ENCODE measurements around the gene KAZN. TPM values are rescaled to one million over a fixed set of nuclear protein-coding genes. Genes with fewer than 3 reads are reported as not detected.

KAZN gene
- total and polyA plus RNA-seq, 2 experiments from 2014 or later = 7.9 to 15.6 TPM

DNA sequence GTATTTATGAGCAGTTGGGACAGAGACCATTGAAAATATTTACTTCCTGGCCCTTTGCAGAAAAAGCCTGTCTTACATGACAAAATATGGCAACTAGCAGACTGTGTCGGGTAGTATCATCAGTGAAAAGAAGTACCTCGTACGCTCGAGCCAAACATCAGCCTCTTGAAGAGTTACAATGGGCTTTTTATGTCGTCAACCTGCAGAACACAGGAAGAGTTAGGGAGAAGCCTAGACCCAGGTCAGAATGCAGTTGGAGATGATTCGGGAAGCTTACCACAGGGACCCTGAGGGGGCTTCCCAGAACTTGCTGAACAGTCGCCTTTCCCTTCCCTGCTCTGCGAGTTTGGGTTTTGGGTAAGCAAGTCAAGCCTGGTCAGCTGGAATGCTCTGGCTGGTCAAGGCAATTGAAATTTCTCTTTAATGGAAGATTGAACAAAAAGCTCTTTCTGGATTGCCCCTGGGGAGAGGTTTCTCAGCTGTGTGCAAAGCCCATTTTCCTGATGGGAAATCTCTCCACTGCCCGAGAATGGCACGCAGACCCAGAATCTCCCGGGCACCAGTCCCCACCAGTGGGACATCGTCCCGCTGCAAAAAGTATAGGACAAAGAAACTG lies 291.4 kb downstream of the KAZN start:
- TF ChIP-seq EZH2 (IDR thresholded peaks at IDR 0.05; ENCODE audit: borderline replicate concordance) = no peak
- no peak for TF ChIP-seq EZH2phosphoT487 (IDR thresholded peaks at IDR 0.05; ENCODE audit: low read depth, severe bottlenecking, unreplicated experiment)
- TF ChIP-seq, protein P1, sequence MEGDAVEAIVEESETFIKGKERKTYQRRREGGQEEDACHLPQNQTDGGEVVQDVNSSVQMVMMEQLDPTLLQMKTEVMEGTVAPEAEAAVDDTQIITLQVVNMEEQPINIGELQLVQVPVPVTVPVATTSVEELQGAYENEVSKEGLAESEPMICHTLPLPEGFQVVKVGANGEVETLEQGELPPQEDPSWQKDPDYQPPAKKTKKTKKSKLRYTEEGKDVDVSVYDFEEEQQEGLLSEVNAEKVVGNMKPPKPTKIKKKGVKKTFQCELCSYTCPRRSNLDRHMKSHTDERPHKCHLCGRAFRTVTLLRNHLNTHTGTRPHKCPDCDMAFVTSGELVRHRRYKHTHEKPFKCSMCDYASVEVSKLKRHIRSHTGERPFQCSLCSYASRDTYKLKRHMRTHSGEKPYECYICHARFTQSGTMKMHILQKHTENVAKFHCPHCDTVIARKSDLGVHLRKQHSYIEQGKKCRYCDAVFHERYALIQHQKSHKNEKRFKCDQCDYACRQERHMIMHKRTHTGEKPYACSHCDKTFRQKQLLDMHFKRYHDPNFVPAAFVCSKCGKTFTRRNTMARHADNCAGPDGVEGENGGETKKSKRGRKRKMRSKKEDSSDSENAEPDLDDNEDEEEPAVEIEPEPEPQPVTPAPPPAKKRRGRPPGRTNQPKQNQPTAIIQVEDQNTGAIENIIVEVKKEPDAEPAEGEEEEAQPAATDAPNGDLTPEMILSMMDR (IDR thresholded peaks at IDR 0.05; ENCODE audit: poor library complexity) = no peak
- Histone ChIP-seq H3K4me3 (no peak overlapping the region), H3K79me2 (no peaks in the 10 kb centered on the region), H3K9me3 (ENCODE audit: low read depth) (no peaks in the 10 kb centered on the region), H2AFZ (no peak overlapping the region), H3K27me3 (no peaks in the 10 kb centered on the region), H3K4me1 (ENCODE audit: insufficient read depth) (peaks cover 1% of the 10 kb centered on the region), H3K27ac (peak overlapping the region; percentile 16), H3K4me2 (no peak overlapping the region), H3K36me3 (replicated peaks; ENCODE audit: insufficient read depth, low read depth) (no peaks in the 10 kb centered on the region), H3K9me2 (replicated peaks; ENCODE audit: insufficient read depth) (no peaks in the 10 kb centered on the region), H4K20me1 (ENCODE audit: insufficient read depth, poor library complexity, severe bottlenecking) (no peaks in the 10 kb centered on the region)
- 83% methylated on average over 13 of the region's 13 CpGs for WGBS (ENCODE audit: low lambda C conversion rate, missing lambda C conversion rate)
- no peak for DNase-seq (ENCODE audit: low spot score)

DNA sequence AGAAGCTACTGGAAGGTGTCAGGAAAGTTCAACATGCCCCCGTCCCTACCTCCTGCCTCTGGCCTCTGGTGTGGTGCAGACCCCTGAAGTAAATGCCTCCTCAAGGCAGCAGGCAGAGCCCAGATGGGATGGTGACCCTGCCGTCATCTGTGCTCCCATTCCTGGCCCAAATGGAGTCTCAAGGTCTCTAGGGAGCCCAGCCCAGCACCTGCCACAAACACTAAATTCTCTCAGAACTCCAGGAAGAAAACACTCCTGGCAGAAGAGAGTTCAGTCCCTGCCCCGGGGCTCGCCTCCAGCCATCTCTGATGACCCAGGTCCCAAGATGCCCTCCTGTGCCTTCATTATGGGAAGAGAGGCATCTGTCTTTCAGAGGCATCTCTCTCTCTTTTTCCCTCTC lies 293.5 kb downstream of the KAZN start:
- DNase-seq (ENCODE audit: low spot score) = no peak
- Histone ChIP-seq H3K27ac (no peak overlapping the region), H3K4me2 (no peak overlapping the region), H2AFZ (no peak overlapping the region), H3K27me3 (no peaks in the 10 kb centered on the region), H3K4me3 (no peak overlapping the region), H3K9me3 (ENCODE audit: low read depth) (no peaks in the 10 kb centered on the region), H3K4me1 (ENCODE audit: insufficient read depth) (peaks cover 5% of the 10 kb centered on the region), H3K36me3 (replicated peaks; ENCODE audit: insufficient read depth, low read depth) (no peaks in the 10 kb centered on the region), H3K79me2 (no peaks in the 10 kb centered on the region), H4K20me1 (ENCODE audit: insufficient read depth, poor library complexity, severe bottlenecking) (no peaks in the 10 kb centered on the region), H3K9me2 (replicated peaks; ENCODE audit: insufficient read depth) (no peaks in the 10 kb centered on the region)
- TF ChIP-seq EZH2phosphoT487 (IDR thresholded peaks at IDR 0.05; ENCODE audit: low read depth, severe bottlenecking, unreplicated experiment) (no peak), EZH2 (IDR thresholded peaks at IDR 0.05; ENCODE audit: borderline replicate concordance) (no peak)
- TF ChIP-seq, protein P1 (IDR thresholded peaks at IDR 0.05; ENCODE audit: poor library complexity) = no peak
- WGBS (ENCODE audit: low lambda C conversion rate, missing lambda C conversion rate) = 90% methylated on average over 4 of the region's 4 CpGs

DNA sequence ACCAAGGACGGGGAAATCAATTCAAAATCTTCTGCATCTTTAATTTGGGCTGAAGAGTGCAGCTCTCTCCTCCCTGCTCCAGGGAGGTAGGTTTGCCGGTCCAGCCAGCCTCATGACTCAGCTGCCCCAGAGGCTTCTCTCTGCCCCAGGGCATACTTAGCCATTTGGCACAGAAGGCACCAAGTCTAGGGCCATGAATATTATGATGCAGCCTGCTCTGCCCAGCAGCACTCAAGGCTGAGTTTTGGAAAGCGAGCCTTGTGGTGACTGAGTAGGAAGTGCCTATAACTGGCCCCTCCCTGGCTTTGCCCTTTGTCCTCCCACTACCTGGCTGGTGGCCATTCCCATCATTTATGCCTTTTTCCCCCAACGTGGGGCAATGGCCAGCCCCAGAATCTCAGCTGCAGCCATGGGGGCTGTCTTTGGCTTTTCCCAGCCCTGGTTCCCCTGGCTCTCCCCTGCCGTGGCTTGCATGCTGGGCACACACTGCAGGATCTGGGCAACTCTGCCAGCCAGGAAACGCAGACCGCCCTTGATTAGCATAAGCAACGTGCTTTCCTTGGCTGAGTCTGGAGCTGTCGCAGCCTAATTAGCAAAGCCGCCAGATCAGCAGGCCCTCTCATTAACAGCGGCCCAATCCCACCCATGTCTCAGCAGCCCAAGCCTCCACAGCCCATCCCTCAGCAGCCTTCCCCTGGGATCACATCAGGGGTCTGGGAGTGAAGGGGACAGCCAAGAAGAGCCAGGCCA lies 296.5 kb downstream of the KAZN start:
- Histone ChIP-seq H3K9me2 (replicated peaks; ENCODE audit: insufficient read depth) (no peaks in the 10 kb centered on the region), H3K4me3 (no peak overlapping the region), H3K4me1 (ENCODE audit: insufficient read depth) (peaks cover 5% of the 10 kb centered on the region), H4K20me1 (ENCODE audit: insufficient read depth, poor library complexity, severe bottlenecking) (no peaks in the 10 kb centered on the region), H3K79me2 (no peaks in the 10 kb centered on the region), H3K4me2 (no peak overlapping the region), H3K27ac (no peak overlapping the region), H3K36me3 (replicated peaks; ENCODE audit: insufficient read depth, low read depth) (no peaks in the 10 kb centered on the region), H3K27me3 (no peaks in the 10 kb centered on the region), H3K9me3 (ENCODE audit: low read depth) (no peaks in the 10 kb centered on the region), H2AFZ (no peak overlapping the region)
- no peak for DNase-seq (ENCODE audit: low spot score)
- TF ChIP-seq, protein P1 (IDR thresholded peaks at IDR 0.05; ENCODE audit: poor library complexity) = no peak
- TF ChIP-seq EZH2phosphoT487 (IDR thresholded peaks at IDR 0.05; ENCODE audit: low read depth, severe bottlenecking, unreplicated experiment) (no peak), EZH2 (IDR thresholded peaks at IDR 0.05; ENCODE audit: borderline replicate concordance) (no peak)
- 73% methylated on average over 11 of the region's 11 CpGs for WGBS (ENCODE audit: low lambda C conversion rate, missing lambda C conversion rate)
